ENCODE results near the gene HIRIP3. TPM values are rescaled to one million over a fixed set of nuclear protein-coding genes. Genes with fewer than 3 reads are reported as not detected.

HIRIP3 gene
- total RNA-seq, 1 donor from 2014 or later: 4.7 TPM

GRCh38 chr16:29983420-29984136 is 11.8 kb downstream of the HIRIP3 start:
- Mint-ChIP-seq H3K9me3 (no peaks in the 10 kb centered on the region), H3K36me3 (peaks cover 45% of the 10 kb centered on the region), H3K4me3 (no peak overlapping the region), H3K27ac (peak overlapping the region; percentile 73), H3K4me1 (no peaks in the 10 kb centered on the region), H3K27me3 (ENCODE audit: insufficient read depth, low read depth) (no peaks in the 10 kb centered on the region)
- Histone ChIP-seq H3K4me1 (no peaks in the 10 kb centered on the region), H3K4me2 (no peak overlapping the region), H3K79me2 (ENCODE audit: low read depth) (no peaks in the 10 kb centered on the region), H3F3A (ENCODE audit: low read depth) (no peaks in the 10 kb centered on the region), H4K20me1 (ENCODE audit: low read depth) (no peaks in the 10 kb centered on the region), H3K9ac (no peak overlapping the region), H3K36me3 (no peaks in the 10 kb centered on the region), H3K27me3 (no peaks in the 10 kb centered on the region), H3K27ac (no peak overlapping the region), H3K9me3 (ENCODE audit: low read depth) (no peaks in the 10 kb centered on the region), H3K4me3 (no peak overlapping the region), H2AFZ (replicated peaks) (no peak overlapping the region)
- DNase-seq (ENCODE audit: low spot score): no peak
- no peak for TF ChIP-seq EZH2phosphoT487 (IDR thresholded peaks at IDR 0.05)
- TF ChIP-seq CTCF (IDR thresholded peaks at IDR 0.05): no peak
- no peak for TF ChIP-seq EZH2 (IDR thresholded peaks at IDR 0.05)

- H3K27ac ChIP-seq: no peak overlapping the region
- H4K20me1 ChIP-seq (ENCODE audit: low read depth): peaks cover 8% of the 10 kb centered on the region
- no peak overlapping the region for H3K4me2 ChIP-seq
- no peaks in the 10 kb centered on the region for H3K9me3 ChIP-seq (ENCODE audit: low read depth)
- DNase-seq (ENCODE audit: low spot score): no peak
- peaks cover 2% of the 10 kb centered on the region for H3K79me2 ChIP-seq (ENCODE audit: low read depth)
- no peak overlapping the region for H3K4me3 Mint-ChIP-seq
- no peaks in the 10 kb centered on the region for H3F3A ChIP-seq (ENCODE audit: low read depth)
- no peaks in the 10 kb centered on the region for H3K36me3 ChIP-seq
- no peak overlapping the region for H3K27ac Mint-ChIP-seq
- no peaks in the 10 kb centered on the region for H3K9me3 Mint-ChIP-seq
- peaks cover 45% of the 10 kb centered on the region for H3K36me3 Mint-ChIP-seq
- H3K4me1 ChIP-seq: no peaks in the 10 kb centered on the region
- H2AFZ ChIP-seq (replicated peaks): no peak overlapping the region
- H3K4me3 ChIP-seq: no peak overlapping the region
- H3K4me1 Mint-ChIP-seq: no peaks in the 10 kb centered on the region
- H3K9ac ChIP-seq: no peak overlapping the region
- H3K27me3 ChIP-seq: no peaks in the 10 kb centered on the region
- H3K27me3 Mint-ChIP-seq (ENCODE audit: insufficient read depth, low read depth): no peaks in the 10 kb centered on the region
- TF ChIP-seq EZH2phosphoT487 (IDR thresholded peaks at IDR 0.05): no peak
These were observed 12.6 kb downstream of the HIRIP3 start for GRCh38 chr16:29982560-29983419.

- Mint-ChIP-seq H3K4me3 (no peak overlapping the region), H3K36me3 (peaks cover 32% of the 10 kb centered on the region), H3K27me3 (ENCODE audit: insufficient read depth, low read depth) (peaks cover 3% of the 10 kb centered on the region), H3K27ac (no peak overlapping the region), H3K4me1 (peaks cover 29% of the 10 kb centered on the region), H3K9me3 (no peaks in the 10 kb centered on the region)
- Histone ChIP-seq H3F3A (ENCODE audit: low read depth) (peaks cover 8% of the 10 kb centered on the region), H3K4me3 (no peak overlapping the region), H3K9ac (no peak overlapping the region), H3K4me1 (peaks cover 23% of the 10 kb centered on the region), H3K4me2 (no peak overlapping the region), H3K79me2 (ENCODE audit: low read depth) (peaks cover 42% of the 10 kb centered on the region), H4K20me1 (ENCODE audit: low read depth) (peaks cover 43% of the 10 kb centered on the region), H2AFZ (replicated peaks) (no peak overlapping the region), H3K9me3 (ENCODE audit: low read depth) (no peaks in the 10 kb centered on the region), H3K27ac (no peak overlapping the region), H3K27me3 (no peaks in the 10 kb centered on the region), H3K36me3 (no peaks in the 10 kb centered on the region)
- TF ChIP-seq EZH2 (IDR thresholded peaks at IDR 0.05) (no peak), EZH2phosphoT487 (IDR thresholded peaks at IDR 0.05) (no peak), CTCF (IDR thresholded peaks at IDR 0.05) (no peak)
- no peak for DNase-seq (ENCODE audit: low spot score)
These were observed 16.7 kb downstream of the HIRIP3 start for GRCh38 chr16:29978564-29979270.
